IMR-90 (cell line): ENCODE measurements around the gene JAKMIP3. TPM values are rescaled to one million over a fixed set of nuclear protein-coding genes. Genes with fewer than 3 reads are reported as not detected.

Experiments
- ATAC-seq: fragments of 200-7000 bp; cut with Tn5 transposase; 2 replicates; pipeline ENCODE4 v1.9.1; 2020; ENCODE audit warnings: low read depth, mild to moderate bottlenecking, moderate library complexity
- BruUV-seq: library from RNA; stranded (reverse); fragments of 400-500 nt; replicated peaks from 2 replicates; lab custom pipeline; 2021; lab: Mats Ljungman, UMichigan
- CTCF ChIA-PET: fragments of 300-600 bp; formaldehyde crosslinking; extraction: SDS; loops from one replicate; lab custom pipeline; 2021; ENCODE audit warnings: antibody characterized with exemption; lab: Yijun Ruan, JAX
- POLR2A ChIA-PET: fragments of 300-600 bp; sonication (Branson Sonifier 250); formaldehyde crosslinking; loops from one replicate; lab custom pipeline; 2022; ENCODE audit warnings: antibody characterized with exemption; ENCODE audit not compliant: unreplicated experiment; lab: Charles Lee
- DNase-seq: peaks from one replicate; pipeline ENCODE4 v3.0.0; 2013
- H2AFZ ChIP-seq: replicated peaks from 2 replicates; pipeline ENCODE3; 2013; ENCODE audit warnings: low read length, mild to moderate bottlenecking; ENCODE audit not compliant: poor library complexity
- H2AK5ac ChIP-seq: 2 replicates; pipeline ENCODE4 v1.6.1; 2013; ENCODE audit warnings: low read depth, low read length, inconsistent platforms
- H2AK9ac ChIP-seq: replicated peaks from 2 replicates; pipeline ENCODE3; 2013; ENCODE audit warnings: mild to moderate bottlenecking, low read depth, low read length, moderate library complexity; ENCODE audit not compliant: poor library complexity
- H2BK120ac ChIP-seq: 2 replicates; pipeline ENCODE4 v1.6.1; 2013; ENCODE audit warnings: low read depth, low read length, inconsistent platforms
- H2BK15ac ChIP-seq: 3 replicates; pipeline ENCODE4 v1.6.1; 2013; ENCODE audit warnings: low read depth, low read length, inconsistent platforms
- H2BK20ac ChIP-seq: 2 replicates; pipeline ENCODE4 v1.6.1; 2013; ENCODE audit warnings: low read depth, mild to moderate bottlenecking, inconsistent platforms, low read length, moderate library complexity
- H2BK5ac ChIP-seq: 2 replicates; pipeline ENCODE4 v1.6.1; 2013; ENCODE audit warnings: mild to moderate bottlenecking, low read depth, low read length, inconsistent platforms; ENCODE audit not compliant: poor library complexity, severe bottlenecking
- H3K14ac ChIP-seq: replicated peaks from 2 replicates; pipeline ENCODE4 v1.6.1; 2013; ENCODE audit warnings: low read depth, low read length, inconsistent platforms
- H3K18ac ChIP-seq: 2 replicates; pipeline ENCODE4 v1.6.1; 2013; ENCODE audit warnings: low read depth, low read length, control low read depth
- H3K23ac ChIP-seq: 2 replicates; pipeline ENCODE4 v1.6.1; 2013; ENCODE audit warnings: low read depth, low read length, inconsistent platforms
- H3K27ac ChIP-seq: 2 replicates; pipeline ENCODE4 v1.5.1; 2013; ENCODE audit warnings: mild to moderate bottlenecking, control low read depth, low read length; ENCODE audit not compliant: insufficient read depth
- H3K27me3 ChIP-seq: 2 replicates; pipeline ENCODE4 v1.6.1; 2013; ENCODE audit warnings: low read length; ENCODE audit not compliant: control insufficient read depth, insufficient read depth
- H3K36me3 ChIP-seq: 2 replicates; pipeline ENCODE4 v1.6.1; 2013; ENCODE audit warnings: low read length, mixed read lengths; ENCODE audit not compliant: control insufficient read depth, insufficient read depth
- H3K4ac ChIP-seq: 2 replicates; pipeline ENCODE4 v1.6.1; 2013; ENCODE audit warnings: low read depth, low read length, inconsistent platforms
- H3K4me1 ChIP-seq: 2 replicates; pipeline ENCODE4 v1.6.1; 2013; ENCODE audit warnings: low read length, mixed read lengths; ENCODE audit not compliant: control insufficient read depth, insufficient read depth
- H3K4me2 ChIP-seq: 2 replicates; pipeline ENCODE4 v1.6.1; 2013; ENCODE audit warnings: low read depth, mild to moderate bottlenecking, control low read depth, low read length, moderate library complexity
- H3K4me3 ChIP-seq: 2 replicates; pipeline ENCODE4 v1.5.1; 2013; ENCODE audit warnings: low read depth, mild to moderate bottlenecking, control low read depth, low read length, moderate library complexity; ENCODE audit not compliant: insufficient read depth
- H3K56ac ChIP-seq: 2 replicates; pipeline ENCODE4 v1.6.1; 2013; ENCODE audit warnings: low read length, inconsistent platforms; ENCODE audit not compliant: insufficient read depth; ENCODE audit errors: extremely low read depth
- H3K79me1 ChIP-seq, 2 experiments: 2 replicates each; pipeline ENCODE4 v1.6.1; 2013; ENCODE audit warnings: low read length in 2 of 2, inconsistent platforms in 1 of 2, low read depth in 1 of 2
- H3K9ac ChIP-seq: 2 replicates; pipeline ENCODE4 v1.6.1; 2013; ENCODE audit warnings: low read depth, low read length, control low read depth
- H3K9me1 ChIP-seq: 2 replicates; pipeline ENCODE4 v1.6.1; 2013; ENCODE audit warnings: low read length, inconsistent platforms; ENCODE audit not compliant: insufficient read depth
- H3K9me3 ChIP-seq: 2 replicates; pipeline ENCODE4 v1.6.1; 2013; ENCODE audit warnings: low read length; ENCODE audit not compliant: control insufficient read depth, insufficient read depth
- H4K20me1 ChIP-seq: 2 replicates; pipeline ENCODE4 v1.6.1; 2013; ENCODE audit warnings: low read length, inconsistent platforms; ENCODE audit not compliant: insufficient read depth
- H4K5ac ChIP-seq: 2 replicates; pipeline ENCODE4 v1.6.1; 2013; ENCODE audit warnings: mild to moderate bottlenecking, low read depth, low read length, control low read depth
- H4K8ac ChIP-seq, 2 experiments: 2 replicates each; pipeline ENCODE4 v1.6.1; 2013; ENCODE audit warnings: low read depth in 2 of 2, low read length in 2 of 2, control low read depth in 1 of 2, inconsistent platforms in 1 of 2
- H4K91ac ChIP-seq: 2 replicates; pipeline ENCODE4 v1.6.1; 2013; ENCODE audit warnings: low read depth, low read length, inconsistent platforms; ENCODE audit not compliant: insufficient read depth
- BHLHE40 ChIP-seq: fragments of 150-350 bp; IDR thresholded peaks from 2 replicates; pipeline ENCODE4 v1.6.1; 2016; ENCODE audit warnings: mild to moderate bottlenecking, low read depth, low read length
- CEBPB ChIP-seq: IDR thresholded peaks from 2 replicates; pipeline ENCODE4 v1.6.1; 2012; ENCODE audit warnings: low read depth, low read length, improper control_type of control experiment
- CHD1 ChIP-seq: IDR thresholded peaks from 2 replicates; pipeline ENCODE4 v1.6.1; 2012; ENCODE audit warnings: low read depth, low read length, improper control_type of control experiment
- CTCF ChIP-seq: conservative IDR thresholded peaks from 2 replicates; pipeline ENCODE4 v1.5.1; 2012; ENCODE audit warnings: mild to moderate bottlenecking, low read depth, low read length, improper control_type of control experiment
- FOS ChIP-seq: fragments of 150-350 bp; IDR thresholded peaks from 2 replicates; pipeline ENCODE4 v1.6.1; 2016; ENCODE audit warnings: low read depth, low read length
- MAFK ChIP-seq: IDR thresholded peaks from 2 replicates; pipeline ENCODE4 v1.6.1; 2012; ENCODE audit warnings: low read depth, low read length, improper control_type of control experiment
- MAZ ChIP-seq: IDR thresholded peaks from 2 replicates; pipeline ENCODE4 v1.6.1; 2012; ENCODE audit warnings: low read depth, mild to moderate bottlenecking, low read length, improper control_type of control experiment, moderate library complexity, borderline replicate concordance
- MXI1 ChIP-seq: IDR thresholded peaks from 2 replicates; pipeline ENCODE4 v1.6.1; 2012; ENCODE audit warnings: low read depth, mild to moderate bottlenecking, low read length, moderate library complexity, borderline replicate concordance
- NFE2L2 ChIP-seq: fragments of 150-350 bp; IDR thresholded peaks from 2 replicates; pipeline ENCODE4 v1.6.1; 2016; ENCODE audit warnings: low read depth, mild to moderate bottlenecking, low read length
- POLR2A ChIP-seq: IDR thresholded peaks from 2 replicates; pipeline ENCODE4 v1.6.1; 2012; ENCODE audit warnings: mild to moderate bottlenecking, low read depth, low read length
- RAD21 ChIP-seq: IDR thresholded peaks from 2 replicates; pipeline ENCODE4 v1.6.1; 2012; ENCODE audit warnings: low read length, improper control_type of control experiment
- RCOR1 ChIP-seq: IDR thresholded peaks from 2 replicates; pipeline ENCODE4 v1.6.1; 2012; ENCODE audit warnings: mild to moderate bottlenecking, low read length, improper control_type of control experiment; ENCODE audit not compliant: insufficient replicate concordance
- RFX5 ChIP-seq: IDR thresholded peaks from 2 replicates; pipeline ENCODE4 v1.8.0; 2012; ENCODE audit warnings: low read depth, mild to moderate bottlenecking, low read length, moderate library complexity
- SMC3 ChIP-seq: fragments of 150-350 bp; IDR thresholded peaks from 2 replicates; pipeline ENCODE4 v1.6.1; 2016; ENCODE audit warnings: low read depth, mild to moderate bottlenecking, antibody characterized with exemption, low read length, moderate library complexity
- USF2 ChIP-seq: fragments of 150-350 bp; IDR thresholded peaks from 2 replicates; pipeline ENCODE4 v1.6.1; 2017; ENCODE audit warnings: mild to moderate bottlenecking, antibody characterized with exemption, low read length, low read depth
- WGBS, 2 experiments: methylation state at CpG; one replicate each; pipeline versions ENCODE4 v1.1.5 to v1.1.7; 2013; ENCODE audit warnings: missing lambda C conversion rate in 2 of 2; ENCODE audit not compliant: insufficient read length in 1 of 2; ENCODE audit errors: extremely low coverage in 2 of 2; 5-methylcytosine and 5-hydroxymethylcytosine counted together
- dilution Hi-C: fragments of 300-500 bp; cut with HindIII; formaldehyde crosslinking; loops from one replicate; pipeline ENCODE4 v1.14.3; 2018; ENCODE audit warnings: low sequenced_read_pairs; ENCODE audit not compliant: unreplicated experiment
- in situ Hi-C: fragments of 300-500 bp; cut with MboI; formaldehyde crosslinking; loops from 3 replicates; pipeline ENCODE4 v1.14.3; 2019; ENCODE audit warnings: low sequenced_read_pairs, inconsistent platforms, mixed read lengths
- intact Hi-C: fragments of 100-400 bp; cut with micrococcal nuclease; formaldehyde crosslinking; loops from 2 replicates; pipeline ENCODE4 v1.10.0; 2022
- polyA plus RNA-seq, 3 experiments: library from polyadenylated mRNA; depleted of rRNA; stranded (reverse); fragments of >200 nt; gene quantifications; 2 replicates each; pipeline ENCODE4 v1.2.3, GENCODE V29; 2012; ENCODE audit warnings: low replicate concordance in 1 of 3
- total RNA-seq: library from RNA; depleted of rRNA; stranded (reverse); fragments of >200 nt; gene quantifications from 2 replicates; pipeline ENCODE4 v1.2.3, GENCODE V29; 2012
- TF ChIP-seq, protein P1 (sequence below): fragments of 150-350 bp; IDR thresholded peaks from 2 replicates; pipeline ENCODE4 v1.6.1; 2016; ENCODE audit warnings: low read depth, mild to moderate bottlenecking, low read length, moderate library complexity, borderline replicate concordance

The JAKMIP3 gene
- total and polyA plus RNA-seq, 2 of the 4 experiments (the other 2 are of a cell fraction) = under 0.01 to 0.22 TPM

DNA sequence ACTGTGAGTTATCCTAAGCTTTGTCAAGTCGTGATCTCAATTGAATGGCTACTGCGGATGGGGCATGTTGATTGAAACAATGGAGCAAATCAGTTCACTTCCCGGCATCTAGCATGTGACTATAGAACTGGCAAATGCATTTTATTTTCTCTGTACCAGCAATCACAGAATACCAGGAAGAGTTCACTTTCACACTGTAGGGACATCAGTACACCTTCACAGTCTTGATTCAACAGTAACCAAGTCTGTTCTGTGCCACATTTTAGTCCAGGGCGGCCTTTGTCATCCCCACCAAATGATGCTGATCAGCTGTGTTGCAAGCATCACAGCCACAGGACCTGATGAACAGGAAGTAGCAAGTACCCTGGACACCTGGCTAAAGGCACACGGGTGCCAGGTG is 32.1 kb upstream of the JAKMIP3 start:
- Histone ChIP-seq H3K4ac (no peak overlapping the region), H3K4me2 (no peak overlapping the region), H3K23ac (no peak overlapping the region), H3K36me3 (no peaks in the 10 kb centered on the region), H3K18ac (no peak overlapping the region), H4K5ac (no peak overlapping the region), H3K9me3 (peaks cover 4% of the 10 kb centered on the region; the same call in 1 of the 2 replicates), H2BK20ac (no peak overlapping the region), H4K91ac (no peak overlapping the region), H3K79me1 (no peaks in the 10 kb centered on the region), H3K9ac (no peak overlapping the region), H3K56ac (no peak overlapping the region), H2AK9ac (no peak overlapping the region), H4K8ac (no peak overlapping the region), H3K4me3 (no peak overlapping the region), H4K20me1 (no peaks in the 10 kb centered on the region), H2BK5ac (no peak overlapping the region), H3K4me1 (no peaks in the 10 kb centered on the region), H3K27ac (no peak overlapping the region), H2BK120ac (no peak overlapping the region), H2AFZ (no peak overlapping the region), H2BK15ac (no peak overlapping the region), H2AK5ac (no peak overlapping the region), H3K14ac (no peak overlapping the region), H3K27me3 (peaks cover 70% of the 10 kb centered on the region), H3K9me1 (no peaks in the 10 kb centered on the region)
- dilution Hi-C loops = no loop called here
- BruUV-seq = no TSS peak
- DNase-seq = no peak
- no peak for TF ChIP-seq CTCF
- no peak for TF ChIP-seq CHD1
- no peak for TF ChIP-seq CEBPB
- no peak for TF ChIP-seq USF2
- TF ChIP-seq MAZ = no peak
- no peak for TF ChIP-seq SMC3
- no peak for TF ChIP-seq RAD21
- TF ChIP-seq BHLHE40 = no peak
- no peak for TF ChIP-seq MXI1
- no peak for TF ChIP-seq RFX5
- TF ChIP-seq RCOR1 = no peak
- TF ChIP-seq NFE2L2 = no peak
- no peak for TF ChIP-seq FOS
- TF ChIP-seq, protein P1, sequence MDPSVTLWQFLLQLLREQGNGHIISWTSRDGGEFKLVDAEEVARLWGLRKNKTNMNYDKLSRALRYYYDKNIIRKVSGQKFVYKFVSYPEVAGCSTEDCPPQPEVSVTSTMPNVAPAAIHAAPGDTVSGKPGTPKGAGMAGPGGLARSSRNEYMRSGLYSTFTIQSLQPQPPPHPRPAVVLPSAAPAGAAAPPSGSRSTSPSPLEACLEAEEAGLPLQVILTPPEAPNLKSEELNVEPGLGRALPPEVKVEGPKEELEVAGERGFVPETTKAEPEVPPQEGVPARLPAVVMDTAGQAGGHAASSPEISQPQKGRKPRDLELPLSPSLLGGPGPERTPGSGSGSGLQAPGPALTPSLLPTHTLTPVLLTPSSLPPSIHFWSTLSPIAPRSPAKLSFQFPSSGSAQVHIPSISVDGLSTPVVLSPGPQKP = no peak
- no peak for TF ChIP-seq MAFK
- no peak for TF ChIP-seq POLR2A
- in situ Hi-C loops = no loop called here
- ChIA-PET CTCF (no interaction called here), POLR2A (no interaction called here)
- intact Hi-C loops = no loop called here
- ATAC-seq = no peak
- WGBS, 2 experiments = 80% methylated on average over 1 of the region's 5 CpGs; no CpG with 5 or more reads in 1 of the 2 experiments
